Measurements from ENCODE around the gene CFAP54.

CFAP54 gene

GRCh38 chr12:96606644-96607043 lies 117.3 kb downstream of the CFAP54 start:
- Histone ChIP-seq H3K4me1 (ENCODE audit: insufficient read depth, low read length, severe bottlenecking) (no peaks in the 10 kb centered on the region), H3K9ac (ENCODE audit: low read length) (no peak overlapping the region), H3K36me3 (ENCODE audit: insufficient read depth, low read length) (no peaks in the 10 kb centered on the region), H3K27ac (ENCODE audit: low read depth, low read length, poor library complexity, severe bottlenecking) (no peak overlapping the region), H2AFZ (ENCODE audit: low read length) (no peak overlapping the region), H3K9me2 (ENCODE audit: low read depth, low read length) (no peaks in the 10 kb centered on the region), H3K9me3 (ENCODE audit: low read length) (no peaks in the 10 kb centered on the region), H4K20me1 (ENCODE audit: insufficient read depth, low read length) (no peaks in the 10 kb centered on the region), H3K79me2 (ENCODE audit: insufficient read depth, low read length) (no peaks in the 10 kb centered on the region), H3K4me2 (ENCODE audit: low read length) (no peak overlapping the region), H3K27me3 (ENCODE audit: insufficient read depth, low read length) (no peaks in the 10 kb centered on the region), H3K4me3 (ENCODE audit: low read depth, low read length, poor library complexity, severe bottlenecking) (no peak overlapping the region), H3F3A (ENCODE audit: insufficient read depth, low read length) (no peaks in the 10 kb centered on the region)
- no peak for TF ChIP-seq EZH2 (IDR thresholded peaks at IDR 0.05; ENCODE audit: borderline replicate concordance, low read length)
- no peak for TF ChIP-seq CTCF (IDR thresholded peaks at IDR 0.05; ENCODE audit: low read length)

GRCh38 chr12:96617178-96617577 lies 127.8 kb downstream of the CFAP54 start:
- no peak overlapping the region for H3K4me2 ChIP-seq (ENCODE audit: low read length)
- no peaks in the 10 kb centered on the region for H3K27me3 ChIP-seq (ENCODE audit: insufficient read depth, low read length)
- no peak overlapping the region for H3K27ac ChIP-seq (ENCODE audit: low read depth, low read length, poor library complexity, severe bottlenecking)
- H3K4me3 ChIP-seq (ENCODE audit: low read depth, low read length, poor library complexity, severe bottlenecking) = no peak overlapping the region
- no peaks in the 10 kb centered on the region for H3K36me3 ChIP-seq (ENCODE audit: insufficient read depth, low read length)
- H3K9me2 ChIP-seq (ENCODE audit: low read depth, low read length) = no peaks in the 10 kb centered on the region
- no peaks in the 10 kb centered on the region for H3F3A ChIP-seq (ENCODE audit: insufficient read depth, low read length)
- no peaks in the 10 kb centered on the region for H3K9me3 ChIP-seq (ENCODE audit: low read length)
- H3K79me2 ChIP-seq (ENCODE audit: insufficient read depth, low read length) = no peaks in the 10 kb centered on the region
- no peak overlapping the region for H3K9ac ChIP-seq (ENCODE audit: low read length)
- no peak overlapping the region for H2AFZ ChIP-seq (ENCODE audit: low read length)
- TF ChIP-seq EZH2 (IDR thresholded peaks at IDR 0.05; ENCODE audit: borderline replicate concordance, low read length) (no peak), CTCF (IDR thresholded peaks at IDR 0.05; ENCODE audit: low read length) (peak; percentile 24; the same call in 1 of the 2 replicates)
- H4K20me1 ChIP-seq (ENCODE audit: insufficient read depth, low read length) = no peaks in the 10 kb centered on the region
- no peaks in the 10 kb centered on the region for H3K4me1 ChIP-seq (ENCODE audit: insufficient read depth, low read length, severe bottlenecking)

GRCh38 chr12:96623155-96623554 lies 133.8 kb downstream of the CFAP54 start:
- Histone ChIP-seq H3K4me2 (ENCODE audit: low read length) (no peak overlapping the region), H2AFZ (ENCODE audit: low read length) (no peak overlapping the region), H3K36me3 (ENCODE audit: insufficient read depth, low read length) (no peaks in the 10 kb centered on the region), H4K20me1 (ENCODE audit: insufficient read depth, low read length) (no peaks in the 10 kb centered on the region), H3K9me3 (ENCODE audit: low read length) (no peaks in the 10 kb centered on the region), H3K27me3 (ENCODE audit: insufficient read depth, low read length) (no peaks in the 10 kb centered on the region), H3K79me2 (ENCODE audit: insufficient read depth, low read length) (no peaks in the 10 kb centered on the region), H3K9me2 (ENCODE audit: low read depth, low read length) (no peaks in the 10 kb centered on the region), H3K4me1 (ENCODE audit: insufficient read depth, low read length, severe bottlenecking) (no peaks in the 10 kb centered on the region), H3K4me3 (ENCODE audit: low read depth, low read length, poor library complexity, severe bottlenecking) (no peak overlapping the region), H3K27ac (ENCODE audit: low read depth, low read length, poor library complexity, severe bottlenecking) (no peak overlapping the region), H3K9ac (ENCODE audit: low read length) (no peak overlapping the region), H3F3A (ENCODE audit: insufficient read depth, low read length) (no peaks in the 10 kb centered on the region)
- TF ChIP-seq CTCF (IDR thresholded peaks at IDR 0.05; ENCODE audit: low read length) (no peak), EZH2 (IDR thresholded peaks at IDR 0.05; ENCODE audit: borderline replicate concordance, low read length) (no peak)

Data from OCI-LY1 (cell line).